PC-3 (cell line): Measurements from ENCODE around the gene TAOK2.

Experiments used
- EZH2 ChIP-seq: fragments of 300-600 bp; sonication (generic); IDR thresholded peaks from one replicate; pipeline ENCODE4 v1.6.1; 2017; ENCODE audit warnings: antibody characterized with exemption, mild to moderate bottlenecking, low read length; ENCODE audit not compliant: unreplicated experiment
- EZH2phosphoT487 ChIP-seq: fragments of 300-600 bp; sonication (generic); IDR thresholded peaks from 2 replicates; pipeline ENCODE4 v1.6.1; 2018; ENCODE audit warnings: mild to moderate bottlenecking, antibody characterized with exemption, low read length, borderline replicate concordance
- TF ChIP-seq, protein P1 (sequence below): fragments of 300-600 bp; sonication (generic); conservative IDR thresholded peaks from 2 replicates; pipeline ENCODE4 v1.5.1; 2017; ENCODE audit warnings: antibody characterized with exemption, low read depth, mild to moderate bottlenecking, low read length

DNA sequence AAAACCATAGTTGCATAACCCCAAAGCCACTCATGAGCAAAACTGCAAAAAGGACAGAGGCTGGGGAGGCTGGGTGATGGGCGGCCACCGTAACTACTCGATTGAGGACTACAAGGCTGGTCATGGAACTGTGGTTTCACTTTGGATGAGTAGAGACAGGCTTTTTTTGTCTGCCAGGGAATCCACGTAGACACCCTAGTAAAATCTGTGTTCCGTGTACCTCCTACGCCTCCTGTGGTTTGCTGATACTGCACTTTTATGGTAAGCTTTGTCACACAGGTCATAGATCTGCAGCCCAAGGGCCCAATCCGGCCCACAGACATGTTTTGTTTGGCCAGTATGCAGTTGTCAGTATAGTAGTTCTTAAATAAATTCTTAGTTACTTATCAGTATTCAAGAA lies 59.6 kb downstream of the TAOK2 start:
- TF ChIP-seq, protein P1, sequence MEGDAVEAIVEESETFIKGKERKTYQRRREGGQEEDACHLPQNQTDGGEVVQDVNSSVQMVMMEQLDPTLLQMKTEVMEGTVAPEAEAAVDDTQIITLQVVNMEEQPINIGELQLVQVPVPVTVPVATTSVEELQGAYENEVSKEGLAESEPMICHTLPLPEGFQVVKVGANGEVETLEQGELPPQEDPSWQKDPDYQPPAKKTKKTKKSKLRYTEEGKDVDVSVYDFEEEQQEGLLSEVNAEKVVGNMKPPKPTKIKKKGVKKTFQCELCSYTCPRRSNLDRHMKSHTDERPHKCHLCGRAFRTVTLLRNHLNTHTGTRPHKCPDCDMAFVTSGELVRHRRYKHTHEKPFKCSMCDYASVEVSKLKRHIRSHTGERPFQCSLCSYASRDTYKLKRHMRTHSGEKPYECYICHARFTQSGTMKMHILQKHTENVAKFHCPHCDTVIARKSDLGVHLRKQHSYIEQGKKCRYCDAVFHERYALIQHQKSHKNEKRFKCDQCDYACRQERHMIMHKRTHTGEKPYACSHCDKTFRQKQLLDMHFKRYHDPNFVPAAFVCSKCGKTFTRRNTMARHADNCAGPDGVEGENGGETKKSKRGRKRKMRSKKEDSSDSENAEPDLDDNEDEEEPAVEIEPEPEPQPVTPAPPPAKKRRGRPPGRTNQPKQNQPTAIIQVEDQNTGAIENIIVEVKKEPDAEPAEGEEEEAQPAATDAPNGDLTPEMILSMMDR = no peak
- TF ChIP-seq EZH2phosphoT487 (no peak), EZH2 (no peak)
